Uterus (tissue), 4 donors: ENCODE measurements around the gene WDR46. TPM values are rescaled to one million over a fixed set of nuclear protein-coding genes. Genes with fewer than 3 reads are reported as not detected.

ENCODE experiments used
- DNase-seq, 2 donors: peaks; one replicate each; pipeline ENCODE4 v3.0.0-alpha.2; 2019 to 2020
- H3K27ac ChIP-seq, 2 donors: fragments of 200-600 bp; sonication (generic); 1 replicate in 1 of 2; 2 replicates in 1 of 2; pipeline ENCODE4 v1.5.1; 2016 to 2018
- H3K27me3 ChIP-seq, 2 donors: fragments of 200-600 bp; sonication (generic); one replicate each; pipeline ENCODE4 v1.5.1; 2018 to 2019; ENCODE audit warnings: control low read depth in 1 of 2
- H3K36me3 ChIP-seq, 2 donors: fragments of 200-600 bp; sonication (generic); one replicate each; pipeline ENCODE4 v1.5.1; 2019; ENCODE audit warnings: control low read depth in 1 of 2
- H3K4me1 ChIP-seq, 2 donors: fragments of 200-600 bp; sonication (generic); one replicate each; pipeline ENCODE4 v1.5.1; 2018 to 2019; ENCODE audit warnings: control low read depth in 1 of 2
- H3K4me3 ChIP-seq, 2 donors: fragments of 200-600 bp; sonication (generic); 1 replicate in 1 of 2; 2 replicates in 1 of 2; pipeline ENCODE4 v1.5.1; 2018 to 2019; ENCODE audit warnings: mild to moderate bottlenecking in 1 of 2
- H3K9me3 ChIP-seq, 2 donors: fragments of 200-600 bp; sonication (generic); one replicate each; pipeline ENCODE4 v1.5.1; 2019; ENCODE audit warnings: control low read depth in 1 of 2
- POLR2A ChIP-seq, 2 donors: fragments of 450-650 bp; IDR thresholded peaks; one replicate each; pipeline ENCODE4 v1.6.1; 2016; ENCODE audit warnings: antibody characterized with exemption in 2 of 2, mild to moderate bottlenecking in 1 of 2, moderate library complexity in 1 of 2
- intact Hi-C: fragments of 100-400 bp; cut with DNase I; formaldehyde crosslinking; loops from one replicate; pipeline ENCODE4 v1.15.1; 2023; ENCODE audit warnings: low total_unique reads
- microRNA-seq: library from miRNA; unstranded; fragments of <30 nt; microRNA quantifications from one replicate; pipeline ENCODE4, GENCODE V29; 2016; ENCODE audit warnings: borderline microRNAs expressed, borderline replicate concordance
- total RNA-seq, 4 donors: library from RNA; depleted of rRNA in 3 of 4; stranded (reverse); fragments of >200 nt in 3 of 4; gene quantifications; one replicate each; pipeline versions ENCODE4 v1.1.0 to v1.2.4, GENCODE V29; 2014 to 2023
- TF ChIP-seq, protein P1 (sequence below), 4 experiments: fragments of 200-600 bp in 2 of 4; fragments of 450-650 bp in 2 of 4; sonication (generic) in 2 of 4; IDR thresholded peaks; one replicate each; pipeline ENCODE4 v1.5.1; 2016 to 2019; ENCODE audit warnings: antibody characterized with exemption in 4 of 4, mild to moderate bottlenecking in 2 of 4, moderate library complexity in 1 of 4
- donor health status: DM: yes; HTN: yes; CAD: no.

WDR46 gene
- total RNA-seq, 4 donors from 2014 or later = 17.9 to 60.3 (median 31.7) TPM

DNA sequence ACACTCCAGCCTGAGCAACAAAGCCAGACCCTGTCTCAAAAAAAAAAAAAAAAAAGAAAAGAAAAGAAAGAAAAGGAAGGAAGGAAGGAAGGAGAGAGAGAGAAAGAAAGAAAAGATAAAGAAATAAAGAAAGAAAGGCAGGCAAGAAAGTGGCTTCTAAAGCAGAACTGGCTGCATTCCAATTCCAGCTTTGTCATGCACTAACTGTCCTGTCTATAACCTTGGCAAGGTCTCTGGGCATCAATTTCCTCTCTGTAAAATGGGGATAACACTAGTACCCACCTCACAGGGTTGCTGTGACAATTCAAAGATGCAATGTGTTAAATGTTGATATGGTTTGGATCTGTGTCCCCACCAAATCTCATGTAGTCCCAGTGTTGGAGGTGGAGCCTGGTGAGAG, 52.7 kb downstream of the WDR46 start:
- H3K27ac ChIP-seq = no peak overlapping the region
- TF ChIP-seq, protein P1, sequence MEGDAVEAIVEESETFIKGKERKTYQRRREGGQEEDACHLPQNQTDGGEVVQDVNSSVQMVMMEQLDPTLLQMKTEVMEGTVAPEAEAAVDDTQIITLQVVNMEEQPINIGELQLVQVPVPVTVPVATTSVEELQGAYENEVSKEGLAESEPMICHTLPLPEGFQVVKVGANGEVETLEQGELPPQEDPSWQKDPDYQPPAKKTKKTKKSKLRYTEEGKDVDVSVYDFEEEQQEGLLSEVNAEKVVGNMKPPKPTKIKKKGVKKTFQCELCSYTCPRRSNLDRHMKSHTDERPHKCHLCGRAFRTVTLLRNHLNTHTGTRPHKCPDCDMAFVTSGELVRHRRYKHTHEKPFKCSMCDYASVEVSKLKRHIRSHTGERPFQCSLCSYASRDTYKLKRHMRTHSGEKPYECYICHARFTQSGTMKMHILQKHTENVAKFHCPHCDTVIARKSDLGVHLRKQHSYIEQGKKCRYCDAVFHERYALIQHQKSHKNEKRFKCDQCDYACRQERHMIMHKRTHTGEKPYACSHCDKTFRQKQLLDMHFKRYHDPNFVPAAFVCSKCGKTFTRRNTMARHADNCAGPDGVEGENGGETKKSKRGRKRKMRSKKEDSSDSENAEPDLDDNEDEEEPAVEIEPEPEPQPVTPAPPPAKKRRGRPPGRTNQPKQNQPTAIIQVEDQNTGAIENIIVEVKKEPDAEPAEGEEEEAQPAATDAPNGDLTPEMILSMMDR (IDR thresholded peaks at IDR 0.05) = no peak
- no peak for TF ChIP-seq POLR2A (IDR thresholded peaks at IDR 0.05)
- no peaks in the 10 kb centered on the region for H3K9me3 ChIP-seq

DNA sequence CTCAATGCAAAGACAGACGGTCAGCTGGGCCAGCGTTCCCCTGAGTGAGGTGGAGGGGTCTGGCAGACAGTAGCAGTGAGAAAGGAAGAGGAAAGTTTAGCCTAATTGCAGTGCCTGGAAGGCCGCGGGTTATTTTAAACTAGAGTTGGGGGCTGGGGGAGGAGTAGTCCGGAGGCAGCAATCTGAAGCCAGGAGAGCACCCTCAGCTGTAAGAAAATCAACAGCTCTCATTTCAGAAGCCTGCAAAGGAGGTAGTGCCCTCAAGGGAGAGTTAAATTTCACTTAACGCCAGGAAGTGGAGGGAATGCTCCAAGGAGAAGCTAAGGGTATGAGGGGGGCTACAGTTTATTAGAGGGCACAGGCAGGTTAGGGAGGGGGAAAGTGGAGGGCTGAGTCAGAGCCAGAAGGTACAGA, 53.8 kb downstream of the WDR46 start:
- H3K4me1 ChIP-seq = no peaks in the 10 kb centered on the region
- TF ChIP-seq, protein P1 (IDR thresholded peaks at IDR 0.05) = no peak
- TF ChIP-seq POLR2A (IDR thresholded peaks at IDR 0.05) = no peak
- no peak overlapping the region for H3K4me3 ChIP-seq
- no peaks in the 10 kb centered on the region for H3K27me3 ChIP-seq
- no peaks in the 10 kb centered on the region for H3K9me3 ChIP-seq
- H3K27ac ChIP-seq = no peak overlapping the region
- intact Hi-C loops = no loop called here
- DNase-seq = no peak
- H3K36me3 ChIP-seq = no peaks in the 10 kb centered on the region

More for the DNA sequence above, 52.7 kb downstream of the WDR46 start:
- no peaks in the 10 kb centered on the region for H3K36me3 ChIP-seq
- H3K4me1 ChIP-seq = no peaks in the 10 kb centered on the region
- intact Hi-C loops = no loop called here
- no peaks in the 10 kb centered on the region for H3K27me3 ChIP-seq
- no peak overlapping the region for H3K4me3 ChIP-seq
- no peak for DNase-seq

Small RNAs within 50 kb of the gene (microRNA-seq; reads per million reads assigned to microRNA genes)
- not detected for gene MIR6834
- not detected for gene MIR6873

Other genes starting within 250 kb of the WDR46 start
- 100 to 1,000 TPM in 2 of 4 donors, 10 to 100 TPM in 2; 48.0 to 187 (median 135) TPM for gene HLA-DPA1, start 215.6 kb downstream of the WDR46 start, total RNA-seq
- gene HLA-DPB1, start 213.2 kb downstream of the WDR46 start, total RNA-seq = 100 to 1,000 TPM in 1 of 4 donors, 10 to 100 TPM in 3; 19.8 to 108 (median 43.6) TPM
- gene COL11A2, start 96.8 kb downstream of the WDR46 start, total RNA-seq = 1 to 10 TPM in 2 of 4 donors, under 1 TPM in 2; under 0.01 to 2.6 (median 1.0) TPM
- gene RXRB, start 88.6 kb downstream of the WDR46 start, total RNA-seq = 10 to 100 TPM; 28.6 to 71.0 (median 34.0) TPM
- 10 to 100 TPM; 53.8 to 87.8 (median 57.5) TPM for gene SLC39A7, start 88.4 kb downstream of the WDR46 start, total RNA-seq
- 10 to 100 TPM in 1 of 4 donors, 1 to 10 TPM in 2, not detected in 1; 2.6 to 11.3 (median 5.8) TPM for gene HSD17B8, start 84.6 kb downstream of the WDR46 start, total RNA-seq
- gene RING1, start 80.7 kb downstream of the WDR46 start, total RNA-seq = 10 to 100 TPM in 3 of 4 donors, 1 to 10 TPM in 1; 1.8 to 66.9 (median 30.1) TPM
- 10 to 100 TPM; 12.8 to 58.4 (median 37.5) TPM for gene VPS52, start 17.4 kb downstream of the WDR46 start, total RNA-seq
- 1,000 to 10,000 TPM; 2,386 to 5,510 (median 4,061) TPM for gene RPS18, start 17.2 kb downstream of the WDR46 start, total RNA-seq
- gene B3GALT4, start 12.1 kb downstream of the WDR46 start, total RNA-seq = 10 to 100 TPM in 3 of 4 donors, 1 to 10 TPM in 1; 5.5 to 15.9 (median 14.3) TPM
- gene PFDN6, start 362 bp upstream of the WDR46 start, total RNA-seq = 10 to 100 TPM; 13.6 to 33.5 (median 21.6) TPM
- gene RGL2, start 9.7 kb upstream of the WDR46 start, total RNA-seq = 100 to 1,000 TPM in 1 of 4 donors, 10 to 100 TPM in 3; 34.4 to 118 (median 36.0) TPM
- gene TAPBP, start 24.8 kb upstream of the WDR46 start, total RNA-seq = 10 to 100 TPM; 17.6 to 83.9 (median 41.4) TPM
- 10 to 100 TPM in 2 of 4 donors, 1 to 10 TPM in 2; 3.8 to 31.3 (median 16.0) TPM for gene ZBTB22, start 28.5 kb upstream of the WDR46 start, total RNA-seq
- gene DAXX, start 33.7 kb upstream of the WDR46 start, total RNA-seq = 100 to 1,000 TPM in 1 of 4 donors, 10 to 100 TPM in 3; 18.2 to 120 (median 32.3) TPM
- gene KIFC1, start 102.6 kb upstream of the WDR46 start, total RNA-seq = 10 to 100 TPM in 1 of 4 donors, 1 to 10 TPM in 1, not detected in 2; 1.8 to 20.0 TPM
- gene PHF1, start 121.8 kb upstream of the WDR46 start, total RNA-seq = 100 to 1,000 TPM in 1 of 4 donors, 10 to 100 TPM in 3; 10.5 to 147 (median 35.3) TPM
- gene CUTA, start 128.9 kb upstream of the WDR46 start, total RNA-seq = 100 to 1,000 TPM in 1 of 4 donors, 10 to 100 TPM in 3; 10.8 to 135 (median 72.7) TPM
- gene SYNGAP1, start 130.8 kb upstream of the WDR46 start, total RNA-seq = 10 to 100 TPM; 11.5 to 67.6 (median 14.4) TPM
- gene ZBTB9, start 165.3 kb upstream of the WDR46 start, total RNA-seq = 10 to 100 TPM in 1 of 4 donors, 1 to 10 TPM in 1, under 1 TPM in 2; under 0.01 to 12.0 (median 4.7) TPM